Ramos (cell line): ENCODE data around the gene KRTAP12-2.
"Not testable (repeated sequence)": the region's sequence is repeated elsewhere in the genome, so short reads cannot be mapped to it uniquely, and the experiment has no call there.

Experiments used
- in situ Hi-C: fragments of 300-500 bp; cut with MboI; formaldehyde crosslinking; loops from one replicate; pipeline ENCODE4 v1.14.3; 2022; ENCODE audit warnings: low sequenced_read_pairs; ENCODE audit not compliant: unreplicated experiment

KRTAP12-2 gene

GRCh38 chr21:44702973-44703730 lies 36.4 kb upstream of the KRTAP12-2 start:
- in situ Hi-C loops, result no loop called here

DNA sequence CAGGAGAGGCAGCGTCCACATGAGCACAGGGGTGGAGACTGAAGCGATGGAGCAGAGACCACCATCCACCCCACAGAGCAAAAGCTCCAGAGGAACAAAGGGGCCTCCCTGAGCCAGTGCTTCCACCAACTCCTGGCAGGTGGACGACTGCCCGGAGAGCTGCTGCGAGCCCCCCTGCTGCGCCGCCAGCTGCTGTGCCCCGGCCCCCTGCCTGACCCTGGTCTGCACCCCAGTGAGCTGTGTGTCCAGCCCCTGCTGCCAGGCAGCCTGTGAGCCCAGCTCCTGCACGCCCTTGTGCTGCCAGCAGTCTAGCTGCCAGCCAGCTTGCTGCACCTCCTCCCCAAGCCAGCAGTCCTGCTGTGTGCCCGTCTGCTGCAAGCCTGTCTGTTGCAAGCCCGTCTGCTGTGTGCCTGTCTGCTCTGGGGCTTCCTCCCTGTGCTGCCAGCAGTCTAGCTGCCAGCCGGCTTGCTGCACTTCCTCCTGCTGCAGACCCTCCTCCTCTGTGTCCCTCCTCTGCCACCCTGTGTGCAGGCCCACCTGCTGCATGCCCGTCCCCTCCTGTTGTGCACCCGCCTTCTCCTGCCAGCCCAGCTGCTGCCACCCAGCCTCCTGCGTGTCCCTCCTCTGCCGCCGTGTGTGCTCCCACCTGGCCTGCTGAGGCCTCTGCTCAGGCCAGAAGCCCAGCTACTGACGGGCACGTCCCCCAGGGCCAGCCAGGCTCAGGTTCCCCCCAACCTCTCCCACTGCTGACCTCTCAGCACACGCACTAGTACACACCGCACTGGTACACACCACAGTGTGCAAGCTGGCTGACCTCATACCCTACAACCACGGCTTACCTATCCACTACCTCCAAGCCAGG lies 35.6 kb upstream of the KRTAP12-2 start:
- in situ Hi-C loops, result no loop called here

DNA sequence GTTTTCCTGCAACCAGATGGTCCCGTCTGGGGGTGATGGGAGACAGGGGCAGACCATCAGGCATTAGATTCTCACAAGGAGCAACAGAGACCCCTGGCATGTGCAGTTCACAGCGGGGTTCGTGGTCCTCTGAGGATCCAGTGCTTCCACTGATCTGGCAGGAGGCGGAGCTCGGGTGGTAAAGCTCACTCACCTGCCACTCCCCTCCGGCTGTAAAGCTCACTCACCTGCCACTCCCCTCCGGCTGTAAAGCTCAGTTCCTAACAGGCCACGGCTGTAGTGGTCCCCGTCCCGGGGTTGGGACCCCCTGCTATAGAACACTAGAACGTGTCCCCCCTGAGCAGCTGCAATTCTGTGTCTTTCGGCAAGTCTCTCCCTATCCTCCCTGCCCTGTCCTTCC lies 34.8 kb upstream of the KRTAP12-2 start:
- in situ Hi-C loops, result no loop called here

- in situ Hi-C loops, result no loop called here
Observed at GRCh38 chr21:44701023-44701400, 34.3 kb upstream of the KRTAP12-2 start.

- in situ Hi-C loops, result no loop called here
Observed at GRCh38 chr21:44700101-44701022, 33.6 kb upstream of the KRTAP12-2 start.

GRCh38 chr21:44699502-44700001 lies 32.8 kb upstream of the KRTAP12-2 start:
- in situ Hi-C loops, result no loop called here

DNA sequence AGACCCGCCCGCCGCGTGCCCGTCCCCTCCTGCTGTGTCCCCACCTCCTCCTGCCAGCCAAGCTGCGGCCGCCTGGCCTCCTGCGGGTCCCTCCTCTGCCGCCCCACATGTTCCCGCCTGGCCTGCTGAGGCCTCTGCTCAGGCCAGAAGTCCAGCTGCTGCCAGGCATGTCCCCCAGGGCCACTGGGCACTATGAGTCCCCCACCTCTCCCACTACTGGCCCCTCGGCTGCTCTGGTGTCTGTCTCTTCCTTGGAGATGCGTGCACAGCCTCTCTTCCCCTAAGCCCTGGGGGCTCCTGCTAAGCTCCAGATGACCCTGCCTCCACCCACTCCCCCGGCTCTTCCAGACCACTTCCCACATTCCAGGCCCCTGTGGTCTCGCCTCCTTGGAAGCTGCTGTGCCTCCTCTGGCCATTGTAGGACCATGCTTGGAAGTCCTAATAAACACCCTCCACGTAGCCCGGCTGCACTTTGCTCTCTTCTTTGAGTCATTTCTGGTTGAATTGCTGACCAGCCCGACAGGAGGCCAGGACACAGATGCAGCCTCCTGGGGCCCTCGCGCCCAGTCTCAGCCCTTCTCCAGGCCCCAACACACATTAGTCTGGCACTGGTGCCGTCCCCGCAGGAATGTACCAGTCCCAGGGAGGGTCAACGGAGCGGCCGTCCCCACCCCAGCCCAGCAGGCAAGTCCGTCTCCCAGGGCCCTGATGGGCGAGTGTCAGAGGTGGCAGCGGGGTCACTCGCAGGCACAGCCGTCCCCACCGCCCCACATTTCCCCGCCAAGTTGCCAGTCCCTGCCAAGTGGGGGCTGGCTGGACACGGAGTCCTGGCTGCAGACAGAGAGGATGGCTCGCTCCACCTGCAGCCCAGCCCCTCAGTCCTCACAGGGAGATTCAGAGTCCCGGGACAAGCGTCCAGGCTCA lies 31.3 kb upstream of the KRTAP12-2 start:
- in situ Hi-C loops, result no loop called here

GRCh38 chr21:44697172-44697810 lies 30.6 kb upstream of the KRTAP12-2 start, which contains the start of gene KRTAP10-12:
TSS of gene KRTAP10-12 (plus strand) at chr21:44697172. CDS start at chr21:44697202, 30 bp downstream.
- in situ Hi-C loops, result not testable (repeated sequence)

GRCh38 chr21:44696572-44696971 lies 29.8 kb upstream of the KRTAP12-2 start:
- in situ Hi-C loops, result no loop called here

DNA sequence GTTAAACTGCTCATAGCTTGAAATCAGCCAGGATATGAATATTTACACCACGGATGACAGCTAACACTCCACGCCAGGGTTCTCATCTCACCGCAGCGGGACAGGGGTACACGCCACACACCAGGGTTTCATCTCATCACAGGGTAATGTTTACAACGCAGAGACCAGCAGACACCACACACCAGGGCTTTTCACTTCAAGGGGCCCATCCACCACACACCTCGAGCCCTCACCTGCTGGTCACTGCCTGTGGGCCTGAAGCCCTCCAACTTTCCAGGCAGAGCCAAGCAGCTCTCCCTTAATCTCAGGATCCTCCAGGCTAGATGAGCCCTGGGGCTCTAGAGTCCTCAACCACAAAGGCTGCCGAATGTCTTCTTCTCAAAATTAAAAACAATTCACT lies 28.9 kb upstream of the KRTAP12-2 start:
- in situ Hi-C loops, result no loop called here

- in situ Hi-C loops, result no loop called here
Observed at GRCh38 chr21:44695184-44695583, 28.5 kb upstream of the KRTAP12-2 start.

- in situ Hi-C loops, result no loop called here
Observed at GRCh38 chr21:44694776-44695175, 28.0 kb upstream of the KRTAP12-2 start.

- in situ Hi-C loops, result no loop called here
Observed at GRCh38 chr21:44692798-44693512, 26.2 kb upstream of the KRTAP12-2 start.

GRCh38 chr21:44691686-44692085 lies 25.0 kb upstream of the KRTAP12-2 start:
- in situ Hi-C loops, result no loop called here

DNA sequence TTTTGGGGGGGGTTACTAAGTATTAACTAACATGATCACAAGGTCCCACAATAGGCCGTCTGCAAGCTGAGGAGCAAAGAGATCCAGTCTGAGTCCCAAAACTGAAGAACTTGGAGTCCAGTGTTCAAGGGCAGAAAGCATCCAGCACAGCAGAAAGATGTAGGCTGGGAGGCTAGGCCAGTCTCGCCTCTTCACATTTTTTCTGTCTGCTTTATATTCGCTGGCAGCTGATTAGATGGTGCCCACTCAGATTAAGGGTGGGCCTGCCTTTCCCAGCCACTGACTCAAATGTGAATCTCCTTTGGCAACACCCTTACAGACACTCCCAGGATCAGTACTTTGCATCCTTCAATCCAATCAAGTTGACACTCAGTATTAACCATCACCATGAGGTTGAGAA lies 23.0 kb upstream of the KRTAP12-2 start:
- in situ Hi-C loops, result not testable (repeated sequence)

- in situ Hi-C loops, result no loop called here
Observed at GRCh38 chr21:44687671-44688070, 20.9 kb upstream of the KRTAP12-2 start.

- in situ Hi-C loops, result no loop called here
Observed at GRCh38 chr21:44686843-44687561, 20.3 kb upstream of the KRTAP12-2 start.
